NCI-H1417 treated with DMSO at 0.1 percent for 48 hours (cell line): Measurements from ENCODE around the gene CYTH1.

Source experiments
- DNase-seq: peaks from one replicate; lab custom pipeline; 2025; lab: John Stamatoyannopoulos, UW

CYTH1 gene

GRCh38 chr17:78669256-78669974 is 112.7 kb downstream of the CYTH1 start:
- no peak for DNase-seq

GRCh38 chr17:78668847-78669246 is 113.2 kb downstream of the CYTH1 start:
- DNase-seq: no peak

GRCh38 chr17:78667741-78668640 is 114.1 kb downstream of the CYTH1 start:
- DNase-seq: no peak

- DNase-seq: no peak
Observed at GRCh38 chr17:78667091-78667490, 115.0 kb downstream of the CYTH1 start.

GRCh38 chr17:78665952-78666920 is 115.8 kb downstream of the CYTH1 start:
- no peak for DNase-seq

- no peak for DNase-seq
Observed at GRCh38 chr17:78665387-78665951, 116.6 kb downstream of the CYTH1 start.

- DNase-seq: peak; percentile 0
Observed at GRCh38 chr17:78664476-78665386, 117.3 kb downstream of the CYTH1 start.

- no peak for DNase-seq
Observed at GRCh38 chr17:78661093-78661770, 120.8 kb downstream of the CYTH1 start.

- no peak for DNase-seq
Observed at GRCh38 chr17:78659546-78659945, 122.5 kb downstream of the CYTH1 start.

GRCh38 chr17:78658281-78658785 is 123.7 kb downstream of the CYTH1 start:
- no peak for DNase-seq

GRCh38 chr17:78655251-78655940 is 126.7 kb downstream of the CYTH1 start:
- no peak for DNase-seq

GRCh38 chr17:78654325-78654724 is 127.7 kb downstream of the CYTH1 start:
- DNase-seq: no peak

- DNase-seq: no peak
Observed at GRCh38 chr17:78653382-78653781, 128.7 kb downstream of the CYTH1 start.

- DNase-seq: no peak
Observed at GRCh38 chr17:78652913-78653312, 129.2 kb downstream of the CYTH1 start.

GRCh38 chr17:78652024-78652423 is 130.0 kb downstream of the CYTH1 start:
- DNase-seq: no peak

- no peak for DNase-seq
Observed at GRCh38 chr17:78651554-78651953, 130.5 kb downstream of the CYTH1 start.

GRCh38 chr17:78650093-78650715 is 131.9 kb downstream of the CYTH1 start:
- DNase-seq: no peak

GRCh38 chr17:78648293-78648692 is 133.8 kb downstream of the CYTH1 start:
- no peak for DNase-seq

- no peak for DNase-seq
Observed at GRCh38 chr17:78647032-78647431, 135.0 kb downstream of the CYTH1 start.
